Hippocampal formation (tissue), 2 donors: ENCODE results near the gene FBLN1.

Source experiments
- DNase-seq, 2 donors: peaks; one replicate each; lab custom pipeline; 2025; lab: John Stamatoyannopoulos, UW

The FBLN1 gene

GRCh38 chr22:45571089-45571488, 68.4 kb downstream of the FBLN1 start:
- DNase-seq: no peak

GRCh38 chr22:45572444-45572843, 69.8 kb downstream of the FBLN1 start:
- DNase-seq: no peak

GRCh38 chr22:45574069-45574703, 71.5 kb downstream of the FBLN1 start:
- no peak for DNase-seq

GRCh38 chr22:45575173-45575572, 72.5 kb downstream of the FBLN1 start:
- no peak for DNase-seq

- DNase-seq: no peak
Observed at GRCh38 chr22:45575607-45576272, 73.1 kb downstream of the FBLN1 start.

- DNase-seq: no peak
Observed at GRCh38 chr22:45576273-45576625, 73.6 kb downstream of the FBLN1 start.

GRCh38 chr22:45576730-45577464, 74.2 kb downstream of the FBLN1 start:
- DNase-seq: no peak

- DNase-seq: peak; percentile 55 to 71
Observed at GRCh38 chr22:45577746-45578523, 75.3 kb downstream of the FBLN1 start.

GRCh38 chr22:45578524-45579147, 76.0 kb downstream of the FBLN1 start:
- no peak for DNase-seq

- DNase-seq: no peak
Observed at GRCh38 chr22:45579306-45579705, 76.6 kb downstream of the FBLN1 start.

GRCh38 chr22:45579806-45580725, 77.4 kb downstream of the FBLN1 start:
- no peak for DNase-seq

GRCh38 chr22:45580726-45581381, 78.2 kb downstream of the FBLN1 start:
- DNase-seq: no peak

GRCh38 chr22:45581549-45582080, 78.9 kb downstream of the FBLN1 start:
- no peak for DNase-seq

GRCh38 chr22:45582236-45582954, 79.7 kb downstream of the FBLN1 start:
- no peak for DNase-seq

- no peak for DNase-seq
Observed at GRCh38 chr22:45582955-45583320, 80.3 kb downstream of the FBLN1 start.

- DNase-seq: no peak
Observed at GRCh38 chr22:45583504-45583903, 80.8 kb downstream of the FBLN1 start.

- peak in 1 of 2 donors; percentile 2 for DNase-seq
Observed at GRCh38 chr22:45584121-45584570, 81.5 kb downstream of the FBLN1 start.

GRCh38 chr22:45584621-45585436, 82.1 kb downstream of the FBLN1 start:
- DNase-seq: no peak

GRCh38 chr22:45585437-45585755, 82.7 kb downstream of the FBLN1 start:
- no peak for DNase-seq
